ENCODE measurements around the gene MACC1. TPM values are rescaled to one million over a fixed set of nuclear protein-coding genes. Genes with fewer than 3 reads are reported as not detected.

The MACC1 gene
- polyA plus RNA-seq, 1 donor, result 0.04 TPM

- DNase-seq (ENCODE audit: low read depth), result no peak
Measured at GRCh38 chr7:20229646-20230500, 12.7 kb upstream of the MACC1 start.

- DNase-seq (ENCODE audit: low read depth), result no peak
Measured at GRCh38 chr7:20229081-20229480, 11.9 kb upstream of the MACC1 start.

DNA sequence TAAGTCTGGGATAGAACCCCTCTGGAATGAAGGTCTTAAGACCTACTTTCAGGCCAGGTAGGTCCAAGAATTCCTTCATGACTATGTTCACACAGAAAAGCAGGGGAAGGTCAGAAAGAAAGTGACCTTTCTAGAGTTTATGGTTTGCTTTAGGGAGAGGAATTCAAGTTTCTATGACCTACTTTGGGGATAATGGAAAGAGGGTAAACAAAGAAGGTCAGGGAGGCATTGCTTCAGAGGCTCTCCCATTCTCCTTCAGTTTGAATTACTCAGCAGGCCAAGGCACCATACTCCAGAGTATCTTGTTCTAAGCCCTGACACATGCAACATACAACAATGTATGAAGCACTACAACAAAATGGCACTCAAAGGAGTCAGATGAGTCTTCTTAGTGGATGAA is 11.5 kb upstream of the MACC1 start:
- no peak for DNase-seq (ENCODE audit: low read depth)

DNA sequence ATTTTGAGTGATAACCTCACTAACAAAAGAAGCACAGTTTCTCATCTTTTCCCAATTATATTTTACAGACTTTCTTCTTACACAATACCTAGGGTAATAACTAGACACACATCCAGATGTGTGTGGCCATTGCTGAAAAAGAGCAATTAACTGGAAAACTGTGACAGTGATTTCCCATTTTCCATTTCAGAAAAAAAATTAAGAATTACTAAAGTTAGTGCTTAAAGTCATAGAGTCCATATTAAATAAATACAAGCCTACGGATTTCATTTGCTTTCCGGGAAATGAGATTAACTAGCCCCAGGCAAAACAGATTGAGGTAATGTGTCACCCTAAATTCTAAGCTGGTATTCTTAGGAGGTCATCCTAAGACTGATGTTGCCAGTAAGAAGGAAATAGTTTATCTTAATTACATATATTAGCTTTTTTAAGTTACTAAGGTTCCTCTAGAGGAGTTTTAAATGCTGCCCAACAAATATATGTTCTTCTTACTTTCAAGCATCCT is 10.2 kb upstream of the MACC1 start:
- no peak for DNase-seq (ENCODE audit: low read depth)

DNA sequence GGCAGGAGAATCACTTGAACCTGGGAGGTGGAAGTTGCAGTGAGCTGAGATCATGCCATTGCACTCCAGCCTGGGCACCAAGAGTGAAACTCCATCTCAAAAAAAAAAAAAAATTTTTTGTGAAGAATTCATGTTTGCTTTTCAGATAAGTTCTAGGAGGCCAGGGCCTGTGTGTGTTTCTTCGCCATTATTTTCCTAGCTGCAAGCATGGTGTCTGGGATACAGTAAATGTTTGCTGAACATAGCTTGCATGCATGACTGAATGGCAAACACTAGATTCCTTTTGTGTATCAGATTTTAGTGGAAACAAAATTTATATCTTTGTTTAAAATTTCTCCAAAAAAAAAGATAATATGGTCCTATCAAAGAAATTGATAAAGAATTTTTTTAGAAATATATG is 9.7 kb upstream of the MACC1 start:
- no peak for DNase-seq (ENCODE audit: low read depth)

- no peak for DNase-seq (ENCODE audit: low read depth)
Measured at GRCh38 chr7:20225384-20225783, 8.2 kb upstream of the MACC1 start.

DNA sequence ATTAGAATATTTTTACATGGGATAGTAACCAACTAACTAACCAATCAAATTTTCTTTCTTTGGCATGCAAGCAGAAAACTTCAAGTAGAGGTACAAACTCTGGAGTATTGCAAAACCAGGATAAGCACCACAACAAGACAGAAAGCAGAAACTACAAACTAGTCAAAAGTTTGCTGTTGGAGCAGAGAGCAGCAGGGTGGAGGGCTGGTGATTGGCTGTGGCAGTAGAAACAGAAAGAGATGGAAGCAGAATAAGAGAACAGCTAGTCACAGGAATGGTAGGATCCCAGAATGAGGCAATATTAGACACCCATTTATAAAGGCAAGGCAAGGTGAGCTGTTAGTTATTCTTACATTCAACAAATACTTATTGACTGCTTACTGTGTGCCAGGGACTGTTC is 6.8 kb upstream of the MACC1 start:
- no peak for DNase-seq (ENCODE audit: low read depth)

- DNase-seq (ENCODE audit: low read depth), result no peak
Measured at GRCh38 chr7:20223356-20223755, 6.2 kb upstream of the MACC1 start.

GRCh38 chr7:20222219-20222828 is 5.1 kb upstream of the MACC1 start:
- no peak for DNase-seq (ENCODE audit: low read depth)

DNA sequence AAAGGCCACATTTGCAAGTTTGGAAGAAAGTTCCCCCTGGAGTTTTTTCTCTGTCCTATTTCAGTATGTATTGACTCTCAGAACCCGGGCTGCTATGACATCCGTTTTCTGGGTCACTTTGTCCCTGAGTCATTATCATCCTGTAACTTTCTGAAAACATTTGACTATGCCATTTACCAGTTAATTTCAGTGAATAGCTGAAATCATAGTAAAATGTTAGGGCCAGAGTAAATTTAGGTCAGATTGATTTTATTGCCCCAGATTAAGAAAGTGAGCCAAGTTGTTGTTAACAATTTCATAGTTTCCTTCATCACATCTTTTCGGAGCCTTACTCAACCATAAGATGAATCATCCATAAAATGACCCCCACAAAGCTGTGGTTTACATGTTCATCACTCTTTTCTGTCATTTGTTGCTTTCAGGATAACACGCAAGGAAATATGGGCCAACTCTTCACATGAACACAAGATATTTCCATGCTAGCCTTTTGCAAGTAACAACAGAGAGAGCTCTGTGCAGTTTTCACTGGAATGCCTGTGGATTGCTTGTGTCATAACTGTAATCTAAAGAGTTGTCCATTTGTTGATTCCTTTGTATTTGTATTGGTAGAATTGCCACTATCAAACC is 3.9 kb upstream of the MACC1 start:
- DNase-seq (ENCODE audit: low read depth), result no peak

- no peak for DNase-seq (ENCODE audit: low read depth)
Measured at GRCh38 chr7:20220293-20220761, 3.1 kb upstream of the MACC1 start.

DNA sequence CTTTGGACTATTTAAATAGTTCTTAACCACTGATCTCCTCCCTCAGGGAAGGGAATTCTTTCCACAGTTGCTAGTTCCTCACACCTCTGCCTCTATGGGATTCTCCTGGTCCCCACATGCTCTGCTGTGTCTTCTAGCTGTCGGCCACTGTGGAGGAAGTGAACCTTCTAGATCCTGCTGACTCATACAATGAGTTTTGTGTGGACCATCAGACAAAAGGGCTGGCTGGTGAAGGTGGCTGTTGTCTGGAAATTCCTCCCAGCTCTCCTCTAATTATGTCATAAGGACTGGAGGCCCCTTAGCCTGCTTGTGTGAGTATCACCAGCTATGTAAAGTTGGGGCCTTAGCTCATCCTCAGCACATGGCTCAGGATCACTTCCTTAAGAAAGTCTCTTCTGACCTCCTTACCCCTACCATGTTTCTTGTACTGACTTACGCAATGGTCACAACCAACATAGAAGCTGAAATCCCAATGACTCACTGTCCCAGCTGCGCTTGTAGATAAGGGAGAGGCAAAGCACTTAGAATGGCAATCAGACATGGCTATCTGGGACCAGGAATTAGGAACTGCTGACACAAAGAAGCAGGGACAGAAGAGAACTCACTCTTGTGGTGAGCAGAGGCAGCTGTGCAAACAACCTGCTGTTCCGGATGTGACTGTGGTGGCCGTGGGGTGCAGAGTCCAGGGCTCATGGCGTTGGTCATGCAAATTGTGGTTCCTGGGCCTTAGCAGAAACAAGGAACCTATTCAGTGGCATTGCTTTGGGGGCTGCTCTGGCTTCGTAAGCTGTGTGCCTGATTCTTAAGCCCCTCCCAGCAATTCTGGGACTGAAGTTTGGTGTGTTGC is 2.5 kb upstream of the MACC1 start:
- DNase-seq (ENCODE audit: low read depth), result no peak

DNA sequence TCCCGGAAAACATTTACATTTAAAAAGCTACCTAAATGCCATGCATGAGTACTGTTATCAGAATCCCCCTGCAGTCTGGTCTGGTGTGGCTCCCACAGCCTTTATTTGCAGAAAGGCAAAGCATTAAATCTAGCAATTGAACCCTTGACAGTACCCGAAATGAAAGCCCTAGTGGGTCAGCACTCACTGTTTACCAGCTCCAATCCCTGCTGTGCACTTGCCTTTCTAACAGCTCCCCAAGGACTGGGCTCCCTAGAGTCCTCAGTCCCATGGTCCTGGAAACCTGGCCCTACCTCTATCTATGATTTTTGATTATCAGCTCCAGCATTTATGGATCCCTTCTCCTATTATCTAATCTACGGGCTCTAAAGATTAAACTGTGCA is 1.9 kb upstream of the MACC1 start:
- DNase-seq (ENCODE audit: low read depth), result no peak

DNA sequence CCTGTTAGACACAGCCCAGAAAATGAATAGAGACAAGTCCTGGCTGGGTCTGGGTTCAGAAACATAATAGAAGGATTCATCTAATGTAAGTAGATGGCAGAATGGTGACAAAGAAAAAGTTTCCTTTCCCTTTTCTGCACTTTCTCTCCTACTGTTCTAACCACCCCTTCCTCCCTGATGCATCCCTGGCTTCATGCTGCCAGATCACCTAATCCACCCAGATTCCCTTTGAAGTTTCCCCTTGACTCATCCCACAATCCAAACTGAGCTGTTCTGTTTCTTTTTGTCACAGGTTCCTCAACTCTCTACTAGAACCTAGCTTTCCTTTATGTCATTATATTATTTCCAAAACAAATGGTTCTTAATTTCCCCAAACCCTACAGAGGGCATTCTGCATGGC is 1.1 kb upstream of the MACC1 start:
- DNase-seq (ENCODE audit: low read depth), result no peak

- DNase-seq (ENCODE audit: low read depth), result no peak
Measured at GRCh38 chr7:20216406-20217036, 663 bp downstream of the MACC1 start.

- no peak for DNase-seq (ENCODE audit: low read depth)
Measured at GRCh38 chr7:20214921-20215669, 2.1 kb downstream of the MACC1 start.

- no peak for DNase-seq (ENCODE audit: low read depth)
Measured at GRCh38 chr7:20214132-20214531, 3.1 kb downstream of the MACC1 start.

- DNase-seq (ENCODE audit: low read depth), result no peak
Measured at GRCh38 chr7:20213378-20213777, 3.8 kb downstream of the MACC1 start.

- DNase-seq (ENCODE audit: low read depth), result no peak
Measured at GRCh38 chr7:20211376-20211775, 5.8 kb downstream of the MACC1 start.

GRCh38 chr7:20208651-20209307 is 8.4 kb downstream of the MACC1 start:
- DNase-seq (ENCODE audit: low read depth), result no peak
